ENCODE results near the gene KIF5A.

Gene KIF5A

GRCh38 chr12:57591782-57592325 lies 42.0 kb downstream of the KIF5A start:
- ChIA-PET CTCF (interaction anchor here (0.8 to 14.9 kb wide), 11 partner anchors 9 to 175 kb away, joined by 3 to 212 read pairs (median 4); partner anchors contain the start of genes B4GALNT1 and CYP27B1), POLR2A (interaction anchor here (1.5 to 2.3 kb wide), 2 partner anchors 8 to 19 kb away, joined by 4 to 6 read pairs; partner anchors contain the start of gene ARHGEF25)
- no peak for TF ChIP-seq CTCF (IDR thresholded peaks at IDR 0.05; ENCODE audit: insufficient read depth, low read length, missing control alignments)
- peak overlapping the region; percentile 83 for H3K4me3 ChIP-seq (ENCODE audit: low read depth, low read length)
- no peak for DNase-seq (ENCODE audit: low read depth, low spot score)

GRCh38 chr12:57592551-57593165 lies 42.8 kb downstream of the KIF5A start:
- ChIA-PET POLR2A (interaction anchor here (1.0 to 2.3 kb wide), 2 partner anchors 19 to 23 kb away, joined by 3 to 6 read pairs; partner anchors contain the start of gene ARHGEF25), CTCF (interaction anchor here (1.1 to 14.9 kb wide), 8 partner anchors 8 to 134 kb away, joined by 3 to 212 read pairs (median 8); partner anchors contain the start of genes B4GALNT1 and DTX3)
- H3K4me3 ChIP-seq (ENCODE audit: low read depth, low read length), result no peak overlapping the region
- DNase-seq (ENCODE audit: low read depth, low spot score), result no peak
- TF ChIP-seq CTCF (IDR thresholded peaks at IDR 0.05; ENCODE audit: insufficient read depth, low read length, missing control alignments), result no peak

GRCh38 chr12:57593187-57593586 lies 43.3 kb downstream of the KIF5A start:
- H3K4me3 ChIP-seq (ENCODE audit: low read depth, low read length), result no peak overlapping the region
- TF ChIP-seq CTCF (IDR thresholded peaks at IDR 0.05; ENCODE audit: insufficient read depth, low read length, missing control alignments), result no peak
- no peak for DNase-seq (ENCODE audit: low read depth, low spot score)
- POLR2A ChIA-PET, result interaction anchor here (0.7 to 2.3 kb wide), 4 partner anchors 18 to 481 kb away, joined by 3 to 6 read pairs (median 3); partner anchors contain the start of gene ARHGEF25
- CTCF ChIA-PET, result interaction anchor here (1.3 to 14.9 kb wide), 6 partner anchors 11 to 42 kb away, joined by 3 to 212 read pairs (median 8); partner anchors contain the start of genes B4GALNT1 and DTX3

GRCh38 chr12:57600395-57600794 lies 50.6 kb downstream of the KIF5A start:
- no peak for DNase-seq (ENCODE audit: low read depth, low spot score)
- CTCF ChIA-PET, result interaction anchor here (0.6 to 14.9 kb wide), 6 partner anchors 9 to 141 kb away, joined by 3 to 212 read pairs (median 6); no protein-coding TSS in a partner anchor
- TF ChIP-seq CTCF (IDR thresholded peaks at IDR 0.05; ENCODE audit: insufficient read depth, low read length, missing control alignments), result no peak
- POLR2A ChIA-PET, result interaction anchor here (0.8 kb wide), 1 partner anchor 9 kb away, joined by 4 read pairs; the partner anchor contains the start of gene PIP4K2C
- no peak overlapping the region for H3K4me3 ChIP-seq (ENCODE audit: low read depth, low read length)

GRCh38 chr12:57602544-57602943 lies 52.7 kb downstream of the KIF5A start:
- no peak for DNase-seq (ENCODE audit: low read depth, low spot score)
- POLR2A ChIA-PET, result no interaction called here

More at GRCh38 chr12:57602544-57602943, 52.7 kb downstream of the KIF5A start:
- no peak for TF ChIP-seq CTCF (IDR thresholded peaks at IDR 0.05; ENCODE audit: insufficient read depth, low read length, missing control alignments)
- no peak overlapping the region for H3K4me3 ChIP-seq (ENCODE audit: low read depth, low read length)
- CTCF ChIA-PET, result interaction anchor here (0.9 to 5.0 kb wide), 3 partner anchors 18 to 23 kb away, joined by 3 to 35 read pairs (median 18); no protein-coding TSS in a partner anchor

Data from AG04449 (cell line).